K562 (cell line): ENCODE results near the gene PACSIN2. TPM values are rescaled to one million over a fixed set of nuclear protein-coding genes. Genes with fewer than 3 reads are reported as not detected.

ENCODE experiments used
- ATAC-seq: fragments of 200-7000 bp; cut with Tn5 transposase; 3 replicates; pipeline ENCODE4 v1.9.1; 2020; ENCODE audit warnings: moderate library complexity
- BruUV-seq: library from RNA; stranded (reverse); fragments of 400-500 nt; replicated peaks from 2 replicates; lab custom pipeline; 2021; lab: Mats Ljungman, UMichigan
- CTCF ChIA-PET: fragments of 300-600 bp; formaldehyde crosslinking; extraction: SDS; loops from one replicate; lab custom pipeline; 2021; ENCODE audit warnings: low intra/inter-chr PET ratio; lab: Yijun Ruan, JAX
- POLR2A ChIA-PET: fragments of 300-600, 350-650 bp; sonication (Branson Sonifier 250); formaldehyde crosslinking; extraction: SDS; loops from one replicate; lab custom pipeline; 2021; ENCODE audit warnings: antibody characterized with exemption, inconsistent platforms; lab: Yijun Ruan, JAX
- DNase-seq, 4 experiments: peaks; one replicate each; pipeline versions ENCODE4 v3.0.0 to v3.0.0-alpha.2; 2011 to 2018; ENCODE audit warnings: low spot score in 3 of 4, mixed read lengths in 3 of 4; ENCODE audit errors: extremely low read depth in 1 of 4
- FAIRE-seq: peaks from 2 replicates; lab custom pipeline; 2011; peaks lifted over from hg19 to GRCh38; lab: Jason Lieb, UNC
- H2AFZ ChIP-seq: 2 replicates; pipeline ENCODE4 v1.6.0; 2011; ENCODE audit warnings: low read depth, low read length, control low read depth, inconsistent platforms
- H3K27ac ChIP-seq: fragments of 200-600 bp; 3 replicates; pipeline ENCODE4 v1.8.0; 2011; ENCODE audit warnings: low read depth, mild to moderate bottlenecking, control low read depth, inconsistent platforms, low read length, moderate library complexity, mixed read lengths; ENCODE audit errors: extremely low read depth
- H3K27me3 ChIP-seq, 2 experiments: fragments of 300-600 bp in 1 of 2; 2 replicates in 1 of 2; 3 replicates in 1 of 2; pipeline versions ENCODE4 v1.6.0 to v1.8.0; 2011; ENCODE audit warnings: inconsistent platforms in 2 of 2, low read length in 2 of 2, mild to moderate bottlenecking in 1 of 2, mixed read lengths in 1 of 2, moderate library complexity in 1 of 2; ENCODE audit not compliant: control insufficient read depth in 2 of 2, insufficient read depth in 2 of 2
- H3K36me3 ChIP-seq: fragments of 300-600 bp; 3 replicates; pipeline ENCODE4 v1.8.0; 2011; ENCODE audit warnings: mild to moderate bottlenecking, low read length, inconsistent platforms; ENCODE audit not compliant: control insufficient read depth, insufficient read depth
- H3K4me1 ChIP-seq, 2 experiments: fragments of 200-600 bp in 1 of 2; replicated peaks in 1 of 2; 2 replicates in 1 of 2; 3 replicates in 1 of 2; pipeline versions ENCODE4 v1.5.1 to v1.8.0; 2011; ENCODE audit warnings: inconsistent platforms in 2 of 2, low read length in 2 of 2, mild to moderate bottlenecking in 1 of 2, mixed read lengths in 1 of 2, moderate library complexity in 1 of 2; ENCODE audit not compliant: control insufficient read depth in 2 of 2, insufficient read depth in 2 of 2
- H3K4me2 ChIP-seq: 2 replicates; pipeline ENCODE4 v1.6.1; 2011; ENCODE audit warnings: low read length, control low read depth, inconsistent platforms, mixed read lengths; ENCODE audit not compliant: insufficient read depth
- H3K4me3 ChIP-seq: fragments of 200-600 bp; sonication (generic), shearing (Covaris generic); 2 replicates; pipeline ENCODE4 v1.5.1; 2016; ENCODE audit warnings: control low read depth, inconsistent platforms
- H3K79me2 ChIP-seq: fragments of 200-600 bp; 3 replicates; pipeline ENCODE4 v1.8.0; 2011; ENCODE audit warnings: low read length, inconsistent platforms; ENCODE audit not compliant: control insufficient read depth, insufficient read depth
- H3K9ac ChIP-seq, 2 experiments: 2 replicates each; pipeline versions ENCODE4 v1.6.0 to v1.6.1; 2011; ENCODE audit warnings: low read depth in 2 of 2, low read length in 2 of 2, control low read depth in 1 of 2, inconsistent platforms in 1 of 2, mild to moderate bottlenecking in 1 of 2, mixed read lengths in 1 of 2; ENCODE audit not compliant: insufficient read depth in 1 of 2
- H3K9me1 ChIP-seq: one replicate; pipeline ENCODE4 v1.6.0; 2011; ENCODE audit warnings: inconsistent platforms, mild to moderate bottlenecking, low read length, moderate library complexity; ENCODE audit not compliant: control insufficient read depth, insufficient read depth
- H3K9me3 ChIP-seq: replicated peaks from 2 replicates; pipeline ENCODE4 v1.5.1; 2011; ENCODE audit warnings: low read depth, low read length, inconsistent platforms; ENCODE audit not compliant: control insufficient read depth, insufficient read depth
- H4K20me1 ChIP-seq: replicated peaks from 2 replicates; pipeline ENCODE4 v1.6.1; 2011; ENCODE audit warnings: low read length, inconsistent platforms, mixed read lengths; ENCODE audit not compliant: control insufficient read depth, insufficient read depth
- FOXM1 ChIP-seq, 2 experiments: fragments of 450-650 bp in 1 of 2; sonication (generic) in 1 of 2; formaldehyde crosslinking in 1 of 2; IDR thresholded peaks; 2 replicates each; pipeline versions ENCODE4 v1.6.1 to v1.9.0; 2017 to 2022; ENCODE audit warnings: low read depth in 2 of 2, mild to moderate bottlenecking in 2 of 2, missing genetic modification reagents in 1 of 2, moderate library complexity in 1 of 2
- MIER1 ChIP-seq: fragments of 450-650 bp; IDR thresholded peaks from 2 replicates; pipeline ENCODE4 v1.6.1; 2016; ENCODE audit warnings: antibody characterized with exemption, mild to moderate bottlenecking, low read depth
- NFIC ChIP-seq: fragments of 450-650 bp; IDR thresholded peaks from 2 replicates; pipeline ENCODE4 v1.6.1; 2017; ENCODE audit warnings: mild to moderate bottlenecking, inconsistent platforms
- SETDB1 ChIP-seq: IDR thresholded peaks from one replicate; pipeline ENCODE4 v1.6.1; 2012; ENCODE audit warnings: low read length, control low read depth, inconsistent platforms
- THRB ChIP-seq: fragments of 450-650 bp; formaldehyde crosslinking; conservative IDR thresholded peaks from 2 replicates; pipeline ENCODE4 v1.4.0; 2022; ENCODE audit warnings: mild to moderate bottlenecking, missing genetic modification characterization
- ZNF134 ChIP-seq: fragments of 250-450 bp; sonication (Bioruptor Pico); conservative IDR thresholded peaks from 2 replicates; pipeline ENCODE4 v1.4.0; 2020
- ZNF778 ChIP-seq: fragments of 450-650 bp; formaldehyde crosslinking; IDR thresholded peaks from 2 replicates; pipeline ENCODE4 v1.4.0; 2020; ENCODE audit warnings: mild to moderate bottlenecking, moderate library complexity
- WGBS: fragments of 100-300 bp; shearing (Covaris generic); methylation state at CpG from one replicate; pipeline ENCODE4 v1.1.6; 2016; ENCODE audit warnings: low coverage, mixed read lengths; ENCODE audit not compliant: insufficient coverage; ENCODE audit errors: missing lambda C conversion rate; 5-methylcytosine and 5-hydroxymethylcytosine counted together
- in situ Hi-C: fragments of 300-500 bp; cut with MboI; formaldehyde crosslinking; loops from 4 replicates; pipeline ENCODE4 v1.15.0; 2018; ENCODE audit warnings: inconsistent platforms, mixed read lengths
- intact Hi-C: fragments of 100-400 bp; cut with micrococcal nuclease; formaldehyde crosslinking; loops from 2 replicates; pipeline ENCODE4 v1.14.2; 2022
- polyA plus RNA-seq, 8 experiments: library from polyadenylated mRNA; depleted of rRNA in 4 of 8; stranded (reverse) in 5 of 8; unstranded in 3 of 8; fragments of >200 nt; fragmentation: Nextera tagmentation in 2 of 8; fragmentation: Illumina TruSeq in 1 of 8; extraction: Ambion mirVana in 2 of 8; extraction: Trizol in 1 of 8; gene quantifications; 2 replicates each; pipeline versions ENCODE4 v1.2.1 to v1.2.3, GENCODE V29; 2011 to 2014; ENCODE audit warnings: inconsistent platforms in 1 of 8, missing spikeins in 1 of 8
- total RNA-seq, 7 experiments: library from RNA; depleted of rRNA in 6 of 7; stranded (reverse); fragments of >200 nt in 6 of 7; fragmentation: Illumina TruSeq in 2 of 7; extraction: Trizol in 2 of 7; gene quantifications; 2 replicates each; pipeline versions ENCODE4 v1.2.1 to v1.2.3, GENCODE V29; 2011 to 2021; ENCODE audit warnings: low replicate concordance in 1 of 7

PACSIN2 gene
- total and polyA plus RNA-seq, 9 of the 15 experiments (the other 6 are each of a cell fraction or from before 2014, with no cell fraction given): 0.45 to 45.1 (median 23.9) TPM

DNA sequence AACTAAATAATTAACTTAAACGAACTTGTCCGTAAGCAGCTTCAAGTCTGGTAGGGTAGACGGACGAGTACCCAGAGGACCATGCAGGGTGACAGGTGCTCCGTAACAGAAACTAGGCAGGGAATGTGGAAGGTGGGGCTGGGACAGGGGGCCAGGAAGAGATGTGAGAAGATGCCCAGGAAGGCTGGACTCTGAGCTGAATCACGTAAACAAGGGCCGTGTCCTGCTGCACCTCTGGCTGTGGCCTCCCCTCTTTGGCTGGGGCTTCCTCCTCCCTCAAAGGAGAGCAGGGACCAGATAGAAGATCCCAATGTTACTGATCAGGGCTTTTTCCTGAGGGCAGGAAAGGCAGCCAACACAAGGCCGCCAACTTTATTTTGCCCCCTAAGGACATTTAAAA is 47.9 kb downstream of the PACSIN2 start:
- FAIRE-seq (no peak), DNase-seq (no peak), ATAC-seq (no peak)
- TF ChIP-seq FOXM1 (IDR thresholded peaks at IDR 0.05; ENCODE audit: low read depth) (no peak), FOXM1 (CRISPR knock-in tag; IDR thresholded peaks at IDR 0.05; ENCODE audit: low read depth) (no peak), ZNF778 (CRISPR knock-in tag) (no peak), MIER1 (no peak), SETDB1 (no peak)
- H3K36me3 ChIP-seq: no peaks in the 10 kb centered on the region
- no peaks in the 10 kb centered on the region; the same call in 1 of the 2 replicates for H4K20me1 ChIP-seq
- ChIA-PET CTCF (no interaction called here), POLR2A (no interaction called here)
- 93% methylated on average over 8 of the region's 8 CpGs for WGBS
- no peaks in the 10 kb centered on the region for H3K27me3 ChIP-seq
- H3K9ac ChIP-seq: no peak overlapping the region; a peak in 1 of 4 replicates
- H3K4me3 ChIP-seq: no peak overlapping the region
- peaks cover 8 to 12% of the 10 kb centered on the region in 2 experiments for H3K4me1 ChIP-seq
- intact Hi-C loops (loop anchor here (5.0 kb wide), 1 partner anchor 100 kb away; no protein-coding TSS in a partner anchor), in situ Hi-C loops (loop anchor here (5.0 kb wide), 1 partner anchor 65 kb away; no protein-coding TSS in a partner anchor)
- H2AFZ ChIP-seq: no peak overlapping the region
- no peaks in the 10 kb centered on the region for H3K9me1 ChIP-seq
- no TSS peak for BruUV-seq
- H3K79me2 ChIP-seq: peaks cover 5% of the 10 kb centered on the region; the same call in 2 of the 3 replicates
- no peak overlapping the region for H3K27ac ChIP-seq
- H3K9me3 ChIP-seq: no peaks in the 10 kb centered on the region
- H3K4me2 ChIP-seq: no peak overlapping the region

GRCh38 chr22:42966497-42966896 is 48.5 kb downstream of the PACSIN2 start:
- Histone ChIP-seq H3K4me3 (no peak overlapping the region), H3K36me3 (no peaks in the 10 kb centered on the region), H3K79me2 (peaks cover 10% of the 10 kb centered on the region; the same call in 2 of the 3 replicates), H3K9me1 (no peaks in the 10 kb centered on the region), H3K4me2 (no peak overlapping the region), H3K9ac (no peak overlapping the region), H3K27me3 (no peaks in the 10 kb centered on the region), H2AFZ (no peak overlapping the region), H4K20me1 (no peaks in the 10 kb centered on the region; the same call in 1 of the 2 replicates), H3K27ac (no peak overlapping the region), H3K4me1 (peaks cover 12 to 13% of the 10 kb centered on the region in 2 experiments), H3K9me3 (no peaks in the 10 kb centered on the region)
- no TSS peak for BruUV-seq
- intact Hi-C loops (loop anchor here (5.0 kb wide), 1 partner anchor 99 kb away; no protein-coding TSS in a partner anchor), in situ Hi-C loops (loop anchor here (5.0 kb wide), 1 partner anchor 66 kb away; no protein-coding TSS in a partner anchor)
- ChIA-PET CTCF (no interaction called here), POLR2A (no interaction called here)
- TF ChIP-seq THRB: no peak
- TF ChIP-seq NFIC: peak; percentile 54
- no peak for TF ChIP-seq ZNF134
- FAIRE-seq: no peak
- WGBS: 86% methylated on average over 1 of the region's 1 CpG
- DNase-seq: no peak
- no peak for ATAC-seq
